DND-41 (cell line): Measurements from ENCODE around the gene ARMC7.
A peak's percentile ranks its signal among the peaks of the same experiment; 100 is the strongest.
"Not testable (repeated sequence)": the region's sequence is repeated elsewhere in the genome, so short reads cannot be mapped to it uniquely, and the experiment has no call there.

Experiments
- ATAC-seq: fragments of 200-7000 bp; cut with Tn5 transposase; 3 replicates; pipeline ENCODE4 v1.9.1; 2021; ENCODE audit warnings: low read depth; ENCODE audit not compliant: insufficient read depth
- DNase-seq: peaks from one replicate; pipeline ENCODE4 v3.0.0-alpha.2; 2020
- H2AFZ ChIP-seq: 2 replicates; pipeline ENCODE4 v1.6.0; 2012; ENCODE audit warnings: low read depth, low read length
- H3K27ac ChIP-seq: 2 replicates; pipeline ENCODE4 v1.5.1; 2012; ENCODE audit warnings: low read length, inconsistent platforms
- H3K27me3 ChIP-seq: fragments of 200-600 bp; sonication (generic); 2 replicates; pipeline ENCODE4 v1.6.0; 2012; ENCODE audit warnings: low read length, mild to moderate bottlenecking, inconsistent platforms; ENCODE audit not compliant: insufficient read depth, poor library complexity
- H3K36me3 ChIP-seq: 2 replicates; pipeline ENCODE4 v1.5.1; 2012; ENCODE audit warnings: low read length, inconsistent platforms; ENCODE audit not compliant: insufficient read depth
- H3K4me1 ChIP-seq: 2 replicates; pipeline ENCODE4 v1.5.1; 2012; ENCODE audit warnings: mild to moderate bottlenecking, low read length; ENCODE audit not compliant: insufficient read depth
- H3K4me2 ChIP-seq: 2 replicates; pipeline ENCODE4 v1.6.0; 2012; ENCODE audit warnings: mild to moderate bottlenecking, moderate library complexity, low read length, inconsistent platforms; ENCODE audit not compliant: insufficient read depth
- H3K4me3 ChIP-seq, 2 experiments: fragments of 200-600 bp in 1 of 2; shearing (Covaris generic) in 1 of 2; 2 replicates each; pipeline ENCODE4 v1.5.1; 2012 to 2016; ENCODE audit warnings: inconsistent platforms in 2 of 2, low read length in 2 of 2, mild to moderate bottlenecking in 2 of 2, low read depth in 1 of 2, moderate library complexity in 1 of 2
- H3K79me2 ChIP-seq: 2 replicates; pipeline ENCODE4 v1.6.0; 2012; ENCODE audit warnings: low read length, inconsistent platforms; ENCODE audit not compliant: insufficient read depth
- H3K9ac ChIP-seq: 2 replicates; pipeline ENCODE4 v1.6.0; 2012; ENCODE audit warnings: low read depth, mild to moderate bottlenecking, inconsistent platforms, low read length, moderate library complexity
- H3K9me3 ChIP-seq: 2 replicates; pipeline ENCODE4 v1.5.1; 2012; ENCODE audit warnings: low read length, moderate library complexity, mild to moderate bottlenecking, inconsistent platforms; ENCODE audit not compliant: insufficient read depth, severe bottlenecking
- H4K20me1 ChIP-seq: 2 replicates; pipeline ENCODE4 v1.6.0; 2012; ENCODE audit warnings: low read length; ENCODE audit not compliant: insufficient read depth
- CTCF ChIP-seq: IDR thresholded peaks from 2 replicates; pipeline ENCODE4 v1.5.1; 2012; ENCODE audit warnings: borderline replicate concordance, low read length, moderate library complexity, mild to moderate bottlenecking; ENCODE audit not compliant: poor library complexity, severe bottlenecking; ENCODE audit errors: extremely low read depth
- EZH2 ChIP-seq: IDR thresholded peaks from 3 replicates; pipeline ENCODE4 v1.6.1; 2012; ENCODE audit warnings: borderline replicate concordance, low read depth, mild to moderate bottlenecking, moderate library complexity, low read length, inconsistent platforms; ENCODE audit not compliant: severe bottlenecking

ARMC7 gene

GRCh38 chr17:75067856-75068255 lies 41.9 kb upstream of the ARMC7 start:
- peaks cover 31% of the 10 kb centered on the region for H3K4me1 ChIP-seq
- H3K9ac ChIP-seq = no peak overlapping the region
- H3K79me2 ChIP-seq = no peaks in the 10 kb centered on the region
- ATAC-seq (peak; percentile 98), DNase-seq (peak; percentile 86)
- no peak for TF ChIP-seq CTCF
- TF ChIP-seq EZH2 = no peak
- peak overlapping the region; percentile 53; the same call in 1 of the 2 replicates for H2AFZ ChIP-seq
- peaks cover 25% of the 10 kb centered on the region for H3K36me3 ChIP-seq
- no peaks in the 10 kb centered on the region for H4K20me1 ChIP-seq
- H3K27me3 ChIP-seq = no peaks in the 10 kb centered on the region
- H3K27ac ChIP-seq = peak overlapping the region; percentile 67
- H3K9me3 ChIP-seq = no peaks in the 10 kb centered on the region
- peak overlapping the region; percentile 4; the same call in 1 of the 2 replicates for H3K4me2 ChIP-seq
- no peak overlapping the region for H3K4me3 ChIP-seq

- no peaks in the 10 kb centered on the region for H3K79me2 ChIP-seq
- TF ChIP-seq EZH2 = no peak
- TF ChIP-seq CTCF = no peak
- ATAC-seq (no peak), DNase-seq (no peak)
- no peak overlapping the region for H3K9ac ChIP-seq
- no peak overlapping the region for H3K4me3 ChIP-seq
- H3K36me3 ChIP-seq = peaks cover 16% of the 10 kb centered on the region
- H3K4me1 ChIP-seq = peaks cover 31% of the 10 kb centered on the region
- no peaks in the 10 kb centered on the region for H4K20me1 ChIP-seq
- H3K4me2 ChIP-seq = no peak overlapping the region
- no peak overlapping the region for H3K27ac ChIP-seq
- H2AFZ ChIP-seq = no peak overlapping the region
- no peaks in the 10 kb centered on the region for H3K9me3 ChIP-seq
- no peaks in the 10 kb centered on the region for H3K27me3 ChIP-seq
Measured at GRCh38 chr17:75068750-75069149, 41.0 kb upstream of the ARMC7 start.

- H3K79me2 ChIP-seq = no peaks in the 10 kb centered on the region
- H4K20me1 ChIP-seq = no peaks in the 10 kb centered on the region
- no peak overlapping the region for H3K4me3 ChIP-seq
- ATAC-seq (no peak), DNase-seq (no peak)
- no peak overlapping the region for H3K9ac ChIP-seq
- no peak overlapping the region for H3K4me2 ChIP-seq
- H3K36me3 ChIP-seq = peaks cover 5% of the 10 kb centered on the region
- no peak overlapping the region for H2AFZ ChIP-seq
- H3K4me1 ChIP-seq = peaks cover 31% of the 10 kb centered on the region
- no peaks in the 10 kb centered on the region for H3K27me3 ChIP-seq
- no peak overlapping the region for H3K27ac ChIP-seq
- H3K9me3 ChIP-seq = no peaks in the 10 kb centered on the region
- TF ChIP-seq CTCF (peak; percentile 43), EZH2 (no peak)
Measured at GRCh38 chr17:75069783-75070182, 40.0 kb upstream of the ARMC7 start.

GRCh38 chr17:75071478-75072271 lies 38.1 kb upstream of the ARMC7 start:
- H3K79me2 ChIP-seq, H3K27ac ChIP-seq, H3K9me3 ChIP-seq, DNase-seq, ATAC-seq, H4K20me1 ChIP-seq, H3K27me3 ChIP-seq, H3K4me2 ChIP-seq, H3K9ac ChIP-seq, H2AFZ ChIP-seq, H3K4me3 ChIP-seq, H3K36me3 ChIP-seq: not testable (repeated sequence)
- peaks cover 19% of the 10 kb centered on the region for H3K4me1 ChIP-seq

- H3K9ac ChIP-seq, H3K4me2 ChIP-seq, H3K4me3 ChIP-seq, H3K27me3 ChIP-seq, H4K20me1 ChIP-seq, ATAC-seq, H3K4me1 ChIP-seq, DNase-seq, H3K36me3 ChIP-seq, H3K9me3 ChIP-seq, H3K79me2 ChIP-seq, H2AFZ ChIP-seq, H3K27ac ChIP-seq: not testable (repeated sequence)
Measured at GRCh38 chr17:75072909-75073308, 36.9 kb upstream of the ARMC7 start.
